HG03575 (cell line): ENCODE results near the gene DUSP5.
"Not testable (repeated sequence)": the region's sequence is repeated elsewhere in the genome, so short reads cannot be mapped to it uniquely, and the experiment has no call there.

ENCODE experiments used
- ATAC-seq: cut with Tn5 transposase; IDR thresholded peaks from one replicate; pipeline ENCODE4 v1.9.1; 2021; ENCODE audit not compliant: unreplicated experiment, insufficient number of reproducible peaks, low FRiP score; ENCODE audit errors: extremely low read depth

DUSP5 gene

DNA sequence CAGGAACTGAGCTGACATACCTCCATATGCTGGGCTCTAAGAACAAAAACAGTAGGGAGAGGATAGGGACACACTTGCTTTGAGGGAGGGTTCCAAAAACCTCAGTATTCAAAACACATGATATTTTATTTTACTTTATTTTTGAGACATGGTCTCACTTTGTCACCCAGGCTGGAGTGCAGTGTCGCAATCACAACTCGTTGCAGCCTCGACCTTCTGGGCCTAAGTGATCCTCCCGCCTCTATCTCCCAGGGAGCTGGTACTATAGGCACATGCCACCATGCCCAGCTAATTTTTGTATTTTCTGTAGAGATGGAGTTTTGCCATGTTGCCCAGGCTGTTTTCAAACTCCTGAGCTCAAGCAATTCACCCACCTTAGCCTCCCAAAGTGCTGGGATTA lies 34.9 kb downstream of the DUSP5 start:
- ATAC-seq, result not testable (repeated sequence)

- no peak for ATAC-seq
Observed at GRCh38 chr10:110533149-110533548, 35.4 kb downstream of the DUSP5 start.

DNA sequence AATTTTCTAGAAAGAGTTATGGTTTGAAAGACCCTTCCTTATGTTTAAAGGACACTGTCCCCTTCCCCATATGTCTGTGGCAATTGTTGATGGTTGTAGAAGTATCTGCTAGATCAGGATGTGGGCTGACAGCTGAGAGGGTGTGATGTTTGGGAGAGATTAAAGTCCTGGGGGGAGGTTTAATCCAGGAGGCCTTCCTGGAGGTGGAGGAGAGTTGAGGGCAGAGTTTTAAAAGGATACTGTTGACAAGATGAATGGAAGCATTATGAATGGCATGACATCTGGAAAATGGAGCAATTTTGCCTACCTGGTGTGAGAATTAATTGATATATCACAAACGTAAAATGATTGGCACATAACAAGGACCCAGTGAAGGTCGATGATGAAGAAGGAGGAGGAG lies 36.9 kb downstream of the DUSP5 start:
- no peak for ATAC-seq

DNA sequence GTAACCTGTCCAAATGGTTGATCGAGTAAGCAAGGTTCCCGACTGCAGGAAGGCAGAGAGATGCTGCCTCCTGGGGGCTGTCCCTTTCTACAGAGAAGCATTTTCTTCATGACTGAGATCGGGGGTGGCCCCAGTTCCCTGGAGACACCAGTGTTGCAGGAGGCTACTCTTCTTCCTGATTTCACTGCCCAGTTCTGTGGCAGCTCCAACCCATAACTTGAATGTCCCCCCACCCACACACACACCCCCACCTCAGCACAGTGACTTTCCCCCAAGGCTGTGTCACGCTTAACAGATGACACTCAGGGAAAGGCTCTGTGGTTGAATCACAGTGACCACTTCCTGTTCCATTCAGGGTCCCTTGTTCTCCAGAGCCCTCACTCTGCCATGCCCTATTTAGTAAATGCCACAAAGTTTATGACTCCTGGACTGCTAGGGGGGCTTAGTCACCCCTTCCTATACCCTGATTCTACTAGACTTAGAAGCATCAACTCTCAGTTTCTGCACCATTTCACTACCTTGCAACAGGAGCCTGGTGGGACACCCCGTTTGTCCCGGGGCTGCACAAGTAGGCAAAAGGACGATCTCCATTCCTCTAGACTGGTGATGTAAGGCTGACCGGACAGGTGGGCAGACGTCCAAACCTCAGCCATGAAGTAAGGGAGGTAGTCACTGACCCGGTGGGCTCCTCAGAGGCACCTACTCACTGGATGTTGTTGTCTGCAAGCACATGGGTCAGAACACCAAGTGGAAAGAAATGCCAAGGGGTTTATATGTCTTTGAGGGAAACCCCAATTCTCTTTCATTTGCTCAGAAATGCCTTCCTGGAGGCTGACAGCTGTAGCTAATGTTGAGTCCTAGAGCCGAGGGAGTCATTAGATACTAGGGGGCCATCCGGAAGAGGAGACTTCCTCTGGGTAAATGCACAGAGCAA lies 38.5 kb downstream of the DUSP5 start:
- ATAC-seq, result peak; percentile 74

- ATAC-seq, result no peak
Observed at GRCh38 chr10:110539091-110539490, 41.4 kb downstream of the DUSP5 start.

GRCh38 chr10:110540031-110540430 lies 42.3 kb downstream of the DUSP5 start:
- no peak for ATAC-seq

DNA sequence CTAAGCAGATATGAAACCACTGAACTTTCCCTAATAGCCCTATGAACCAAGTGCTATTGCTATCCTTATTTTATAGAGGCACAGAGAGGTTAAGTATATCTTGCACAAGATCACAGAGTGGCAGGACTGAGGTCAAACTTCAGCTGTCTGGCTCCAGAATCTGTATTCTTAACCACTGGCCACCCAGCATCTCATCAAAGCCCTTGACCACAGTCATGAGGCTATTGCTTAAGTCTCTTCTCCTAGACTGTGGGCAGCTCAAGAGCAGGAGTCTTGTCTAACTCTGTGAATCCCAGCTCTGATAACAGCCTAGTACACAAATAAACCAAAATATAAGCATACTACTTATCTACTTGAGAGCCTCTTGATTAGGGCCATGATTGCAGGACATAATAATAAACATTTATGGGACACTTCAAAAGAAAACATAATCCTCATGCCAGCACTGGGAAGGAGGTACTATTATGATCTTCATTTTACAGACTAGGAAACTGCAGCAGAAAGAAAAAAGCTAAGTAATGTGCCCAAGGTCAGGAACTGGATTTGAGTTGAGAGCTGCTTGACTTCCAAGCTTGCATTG lies 47.3 kb downstream of the DUSP5 start:
- ATAC-seq, result no peak

- ATAC-seq, result no peak
Observed at GRCh38 chr10:110546077-110546476, 48.4 kb downstream of the DUSP5 start.

DNA sequence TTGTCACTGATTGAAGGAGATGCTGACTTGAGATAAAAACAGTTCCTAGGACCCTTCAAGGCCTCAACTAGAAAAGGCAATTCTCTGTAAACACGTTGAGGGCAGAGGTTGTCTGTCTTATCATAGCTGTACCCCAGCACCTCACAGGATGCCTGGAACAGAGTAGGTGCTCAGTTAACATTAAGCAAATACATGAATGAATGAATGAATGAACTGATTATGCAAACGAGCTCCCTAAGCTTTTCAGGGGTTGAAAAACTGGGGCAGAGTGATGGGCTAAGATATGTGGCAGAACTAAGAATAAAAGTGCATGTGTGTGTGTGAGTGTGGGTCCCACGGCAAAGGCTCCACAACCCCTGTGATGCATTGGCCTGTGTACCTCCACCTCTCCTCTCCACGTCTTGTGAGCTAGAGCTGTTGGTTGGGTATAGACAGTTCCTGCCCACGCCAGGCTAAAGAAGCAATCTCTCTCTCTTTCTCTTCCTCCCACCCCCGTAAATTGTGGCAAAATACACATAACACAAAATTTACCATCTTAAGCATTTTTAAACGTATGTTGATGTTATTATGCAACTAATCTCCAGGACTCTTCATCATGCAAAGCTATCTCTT lies 48.9 kb downstream of the DUSP5 start:
- no peak for ATAC-seq

- no peak for ATAC-seq
Observed at GRCh38 chr10:110547139-110547761, 49.5 kb downstream of the DUSP5 start.

GRCh38 chr10:110548002-110548401 lies 50.3 kb downstream of the DUSP5 start:
- no peak for ATAC-seq

GRCh38 chr10:110549211-110549610 lies 51.5 kb downstream of the DUSP5 start:
- ATAC-seq, result no peak

DNA sequence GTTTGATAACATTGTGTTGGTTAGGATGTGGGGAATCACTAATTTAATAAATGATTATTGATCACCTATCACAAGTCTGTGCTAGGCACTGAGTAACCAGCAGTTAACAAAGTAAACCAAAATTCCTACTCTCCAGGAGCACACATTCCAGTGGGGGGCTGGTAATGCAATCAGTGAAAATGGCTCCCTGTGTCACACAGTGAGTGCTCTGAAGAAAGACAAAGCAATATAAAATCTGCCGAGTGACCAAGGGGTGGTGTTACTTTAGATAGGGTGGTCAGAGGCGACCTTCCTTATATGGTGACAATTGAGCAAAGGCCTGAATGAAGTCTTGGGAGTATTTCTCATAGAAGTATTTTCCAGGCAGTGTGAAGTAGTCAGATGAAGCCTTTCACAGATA lies 56.2 kb downstream of the DUSP5 start:
- no peak for ATAC-seq

GRCh38 chr10:110556296-110556695 lies 58.6 kb downstream of the DUSP5 start:
- ATAC-seq, result no peak

GRCh38 chr10:110556969-110557601 lies 59.4 kb downstream of the DUSP5 start:
- peak; percentile 74 for ATAC-seq

- no peak for ATAC-seq
Observed at GRCh38 chr10:110558041-110558440, 60.3 kb downstream of the DUSP5 start.

DNA sequence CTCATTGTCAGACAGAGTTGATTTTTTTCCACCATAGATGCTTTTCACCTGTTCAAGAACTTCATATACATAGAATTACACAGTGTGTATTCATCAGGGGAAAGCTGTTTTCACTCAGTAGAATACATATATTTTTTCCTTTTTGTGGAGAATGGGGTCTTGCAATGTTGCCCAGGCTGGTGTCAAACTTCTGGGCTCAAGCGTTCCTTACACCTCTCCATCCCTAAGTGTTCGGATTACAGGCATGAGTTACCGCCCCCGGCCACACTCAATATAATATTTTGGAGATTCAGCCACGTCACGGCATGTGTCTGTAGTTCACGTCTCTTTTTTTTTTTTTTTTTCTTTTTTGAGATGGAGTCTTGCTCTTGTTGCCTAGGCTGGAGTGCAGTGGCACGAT lies 62.3 kb downstream of the DUSP5 start:
- ATAC-seq, result no peak
